SK-N-MC (cell line): ENCODE measurements around the gene LMX1A.

Experiments
- DNase-seq: peaks from one replicate; pipeline ENCODE4 v3.0.0-alpha.2; 2011; ENCODE audit warnings: low read depth, low spot score
- H3K27ac ChIP-seq: fragments of 200-600 bp; sonication (generic); 2 replicates; pipeline ENCODE4 v1.5.1; 2016; ENCODE audit warnings: mixed run types
- H3K36me3 ChIP-seq: fragments of 200-600 bp; sonication (generic); 2 replicates; pipeline ENCODE4 v1.6.1; 2017; ENCODE audit warnings: antibody characterized with exemption, low read length, mixed read lengths; ENCODE audit not compliant: insufficient read depth
- H3K4me3 ChIP-seq: fragments of 200-600 bp; sonication (generic); 2 replicates; pipeline ENCODE4 v1.5.1; 2016
- H3K9ac ChIP-seq: fragments of 200-600 bp; sonication (generic); 2 replicates; pipeline ENCODE4 v1.8.0; 2017; ENCODE audit warnings: mixed run types, mixed read lengths; ENCODE audit not compliant: insufficient read length
- H3K9me3 ChIP-seq: fragments of 200-600 bp; sonication (generic); 2 replicates; pipeline ENCODE4 v1.6.1; 2017; ENCODE audit warnings: low read depth, mild to moderate bottlenecking, antibody characterized with exemption, low read length, moderate library complexity, mixed read lengths
- EZH2 ChIP-seq: fragments of 200-600 bp; sonication (generic); IDR thresholded peaks from one replicate; pipeline ENCODE4 v1.6.1; 2017; ENCODE audit warnings: antibody characterized with exemption
- FOXP2 ChIP-seq: optimal IDR thresholded peaks from 2 replicates; pipeline ENCODE3; 2011; ENCODE audit warnings: mild to moderate bottlenecking, moderate library complexity; ENCODE audit not compliant: insufficient read depth; ENCODE audit errors: extremely low read length, control extremely low read depth
- POLR2AphosphoS5 ChIP-seq: IDR thresholded peaks from 2 replicates; pipeline ENCODE4 v1.6.1; 2012; ENCODE audit warnings: mild to moderate bottlenecking, low read depth, low read length, borderline replicate concordance

Gene LMX1A

GRCh38 chr1:165281207-165281901 is 75.2 kb downstream of the LMX1A start:
- Histone ChIP-seq H3K4me3 (no peak overlapping the region), H3K9ac (no peak overlapping the region), H3K36me3 (no peaks in the 10 kb centered on the region), H3K9me3 (no peaks in the 10 kb centered on the region), H3K27ac (no peak overlapping the region)
- no peak for DNase-seq
- TF ChIP-seq FOXP2 (no peak), EZH2 (no peak), POLR2AphosphoS5 (no peak)

DNA sequence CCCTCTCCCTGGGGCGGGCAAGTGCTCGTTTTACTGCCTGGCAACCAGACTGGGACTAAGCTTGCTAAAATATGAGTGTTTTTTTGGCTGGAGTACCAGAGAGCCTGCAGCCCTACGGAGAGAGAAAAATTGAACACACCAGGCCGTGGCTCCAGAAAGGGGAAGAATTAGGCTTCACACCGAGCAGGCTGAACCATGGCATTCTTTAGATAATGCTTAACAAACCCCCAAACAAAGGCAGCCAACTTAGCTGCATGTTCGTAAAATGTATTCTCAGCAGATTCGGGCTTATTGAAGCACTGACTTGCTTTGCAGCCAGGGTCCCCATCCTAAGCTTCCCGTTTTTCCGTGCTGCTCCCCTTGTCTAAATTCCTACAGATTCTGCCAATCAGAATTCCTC is 76.6 kb downstream of the LMX1A start:
- Histone ChIP-seq H3K36me3 (no peaks in the 10 kb centered on the region), H3K9me3 (no peaks in the 10 kb centered on the region), H3K27ac (no peak overlapping the region), H3K4me3 (peak overlapping the region; percentile 1), H3K9ac (no peak overlapping the region)
- TF ChIP-seq POLR2AphosphoS5 = no peak
- TF ChIP-seq FOXP2 = no peak
- TF ChIP-seq EZH2 = no peak
- no peak for DNase-seq

DNA sequence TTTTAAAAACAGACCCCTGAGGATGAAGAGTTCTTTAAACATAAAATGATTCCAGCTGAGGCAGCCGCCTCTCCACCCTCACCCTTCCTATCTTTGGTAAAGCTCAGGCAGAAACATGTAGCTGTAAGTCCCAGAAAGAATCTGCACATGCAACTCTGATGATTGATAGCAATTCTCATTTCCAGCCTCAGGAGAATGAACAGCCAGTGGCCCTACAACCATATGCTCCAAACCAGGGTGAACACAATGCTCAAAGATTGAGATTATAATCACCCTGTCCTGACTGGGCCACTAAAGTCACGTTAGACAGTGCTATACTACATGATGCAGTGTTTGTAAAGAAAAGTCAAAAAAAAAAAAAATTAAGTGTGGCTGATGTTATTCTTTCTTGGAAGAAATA is 80.2 kb downstream of the LMX1A start:
- TF ChIP-seq EZH2 = no peak
- no peak for TF ChIP-seq POLR2AphosphoS5
- no peak for TF ChIP-seq FOXP2
- Histone ChIP-seq H3K9me3 (no peaks in the 10 kb centered on the region), H3K36me3 (no peaks in the 10 kb centered on the region)

GRCh38 chr1:165265196-165265838 is 91.2 kb downstream of the LMX1A start:
- H3K4me3 ChIP-seq = no peak overlapping the region
- H3K9me3 ChIP-seq = no peaks in the 10 kb centered on the region; the same call in 1 of the 2 replicates
- H3K9ac ChIP-seq = no peak overlapping the region
- no peaks in the 10 kb centered on the region for H3K36me3 ChIP-seq
- TF ChIP-seq EZH2 (no peak), FOXP2 (no peak), POLR2AphosphoS5 (no peak)
- no peak overlapping the region for H3K27ac ChIP-seq
- no peak for DNase-seq

More for the DNA sequence above, 80.2 kb downstream of the LMX1A start:
- DNase-seq = no peak
- Histone ChIP-seq H3K4me3 (no peak overlapping the region), H3K9ac (no peak overlapping the region), H3K27ac (no peak overlapping the region)

DNA sequence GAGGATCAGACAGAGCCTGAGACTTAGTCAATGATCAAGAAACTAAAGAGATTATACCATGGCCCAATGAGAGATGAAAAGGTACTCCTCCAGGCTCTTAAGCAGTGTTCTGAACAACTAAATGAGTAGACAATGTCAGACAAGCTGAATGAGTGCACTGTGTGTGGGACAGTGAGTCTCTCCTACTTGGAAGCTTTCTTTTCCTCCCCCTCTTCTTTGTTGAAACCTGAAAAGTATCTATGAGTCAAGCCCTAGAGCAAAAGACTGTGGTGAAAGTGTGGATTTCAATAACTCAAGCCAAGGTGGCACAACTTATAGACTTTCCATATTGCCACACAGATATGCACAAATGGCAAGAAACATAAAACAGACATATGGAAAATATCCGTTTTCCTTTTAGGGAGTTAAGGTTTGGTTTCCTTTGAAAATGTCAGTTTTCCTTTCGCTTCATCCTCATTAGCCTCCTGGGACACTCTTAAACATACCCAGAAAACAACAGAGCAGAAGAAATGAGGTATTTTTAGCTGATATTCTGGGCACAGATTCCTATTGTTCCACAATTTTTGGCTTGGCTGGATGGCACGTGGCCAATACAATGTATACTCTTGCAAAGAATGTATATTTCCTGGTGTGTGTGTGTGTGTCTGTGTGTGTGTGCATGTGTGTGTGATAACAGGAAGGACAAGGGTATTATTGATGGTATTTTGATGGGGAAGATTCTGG is 96.6 kb downstream of the LMX1A start:
- no peaks in the 10 kb centered on the region for H3K36me3 ChIP-seq
- H3K9me3 ChIP-seq = no peaks in the 10 kb centered on the region; the same call in 1 of the 2 replicates
- no peak for TF ChIP-seq POLR2AphosphoS5
- no peak for TF ChIP-seq EZH2
- no peak for TF ChIP-seq FOXP2
- H3K27ac ChIP-seq = 0 out of 2 replicates have a peak overlapping the region, but pooled peaks have one; percentile 30
- H3K9ac ChIP-seq = no peak overlapping the region
- DNase-seq = no peak
- no peak overlapping the region for H3K4me3 ChIP-seq

DNA sequence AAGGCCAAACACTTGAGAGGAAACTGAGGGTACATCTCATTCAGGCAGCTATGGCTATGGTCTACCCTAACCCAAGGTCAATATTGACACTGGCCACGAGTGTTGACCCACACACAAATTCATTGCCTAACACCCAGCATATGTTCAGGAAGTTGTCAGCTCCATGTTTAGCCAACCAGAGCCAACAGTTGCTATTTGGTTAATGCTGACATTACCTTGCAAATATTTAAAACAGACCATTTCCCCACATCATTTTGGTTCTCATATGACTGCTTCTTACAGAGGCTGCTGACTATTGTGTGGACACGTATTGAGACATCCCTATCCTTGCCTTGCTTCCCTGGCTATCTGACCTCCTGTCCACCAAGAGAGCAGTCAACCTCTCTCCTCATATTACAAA is 97.3 kb downstream of the LMX1A start:
- H3K4me3 ChIP-seq = no peak overlapping the region
- TF ChIP-seq POLR2AphosphoS5 = no peak
- no peak overlapping the region for H3K9ac ChIP-seq
- H3K36me3 ChIP-seq = no peaks in the 10 kb centered on the region
- no peak overlapping the region for H3K27ac ChIP-seq
- DNase-seq = no peak
- H3K9me3 ChIP-seq = no peaks in the 10 kb centered on the region; the same call in 1 of the 2 replicates

GRCh38 chr1:165257969-165258459 is 98.5 kb downstream of the LMX1A start:
- no peaks in the 10 kb centered on the region for H3K36me3 ChIP-seq
- no peak overlapping the region for H3K9ac ChIP-seq
- DNase-seq = peak; percentile 69
- TF ChIP-seq EZH2 (no peak), POLR2AphosphoS5 (no peak), FOXP2 (no peak)
- no peak overlapping the region for H3K4me3 ChIP-seq
- no peak overlapping the region for H3K27ac ChIP-seq
- no peaks in the 10 kb centered on the region; the same call in 1 of the 2 replicates for H3K9me3 ChIP-seq

DNA sequence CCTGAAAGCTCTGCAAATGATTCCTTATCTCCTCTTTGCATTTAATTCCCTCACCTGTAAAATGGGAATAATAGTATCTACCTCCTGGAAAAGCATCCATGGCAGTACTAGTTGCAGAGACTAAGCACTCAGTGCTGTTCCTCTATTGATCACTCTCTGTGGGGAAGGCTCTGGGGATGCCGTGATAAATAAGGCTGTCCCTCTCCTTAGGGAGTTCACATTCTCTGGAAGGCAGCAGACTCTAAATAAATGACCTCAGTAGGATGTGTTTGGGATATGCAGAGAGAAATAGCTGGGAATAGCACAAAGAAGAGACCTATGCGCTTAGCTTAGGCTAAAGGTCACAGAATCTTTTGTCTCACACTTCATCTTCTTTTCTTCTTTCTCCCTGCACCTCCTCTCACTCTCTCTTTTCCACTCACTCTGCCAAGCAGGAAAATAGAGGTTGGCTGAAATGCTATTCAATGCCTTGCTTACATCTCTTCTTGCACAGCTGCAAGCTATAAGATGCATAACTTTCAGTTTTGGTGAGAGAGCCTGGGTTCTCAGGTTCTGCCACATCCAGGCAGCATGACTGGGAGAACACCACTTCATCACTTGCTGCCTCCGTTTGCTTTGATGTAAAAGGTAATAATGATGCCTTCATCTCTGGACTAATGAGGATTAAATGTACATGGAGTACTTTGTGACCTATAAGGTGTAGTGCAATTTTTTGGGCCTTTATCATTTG is 101.5 kb downstream of the LMX1A start:
- Histone ChIP-seq H3K27ac (no peak overlapping the region), H3K4me3 (no peak overlapping the region), H3K9ac (no peak overlapping the region), H3K36me3 (no peaks in the 10 kb centered on the region), H3K9me3 (no peaks in the 10 kb centered on the region)
- DNase-seq = no peak
- TF ChIP-seq FOXP2 (no peak), POLR2AphosphoS5 (no peak), EZH2 (no peak)
